Fibroblast of lung (primary cell): ENCODE measurements around the gene BTBD9.

Experiments
- EZH2 ChIP-seq: IDR thresholded peaks from 2 replicates; pipeline ENCODE4 v1.5.1; 2012; ENCODE audit warnings: low read length, control low read depth, mild to moderate bottlenecking; ENCODE audit errors: missing control alignments
- TF ChIP-seq, protein P1 (sequence below), 2 donors: IDR thresholded peaks in 1 of 2; conservative IDR thresholded peaks in 1 of 2; 1 replicate in 1 of 2; 2 replicates in 1 of 2; pipeline ENCODE4 v1.5.1; 2011 to 2012; ENCODE audit warnings: low read length in 2 of 2, control low read depth in 1 of 2, inconsistent platforms in 1 of 2, low read depth in 1 of 2, mild to moderate bottlenecking in 1 of 2

DNA sequence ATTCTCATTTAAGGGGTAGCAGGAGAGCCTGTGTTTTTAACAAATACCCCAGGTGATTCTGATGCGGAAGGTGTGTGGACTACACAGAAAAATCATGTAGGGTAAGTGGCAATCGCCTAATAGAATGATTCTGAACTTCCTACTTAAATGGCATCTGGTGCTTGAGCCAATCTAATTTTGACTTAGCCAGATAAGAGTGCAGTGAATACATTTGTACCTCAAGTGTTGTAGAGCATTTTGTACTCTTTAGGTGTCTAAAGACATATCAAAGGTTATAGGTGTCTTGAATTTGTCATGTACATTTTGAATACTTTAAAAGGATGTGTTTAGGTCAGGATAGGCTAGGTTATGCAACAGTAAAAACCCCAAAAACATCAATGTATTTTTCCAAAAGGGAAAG is 10.0 kb upstream of the BTBD9 start:
- TF ChIP-seq, protein P1, sequence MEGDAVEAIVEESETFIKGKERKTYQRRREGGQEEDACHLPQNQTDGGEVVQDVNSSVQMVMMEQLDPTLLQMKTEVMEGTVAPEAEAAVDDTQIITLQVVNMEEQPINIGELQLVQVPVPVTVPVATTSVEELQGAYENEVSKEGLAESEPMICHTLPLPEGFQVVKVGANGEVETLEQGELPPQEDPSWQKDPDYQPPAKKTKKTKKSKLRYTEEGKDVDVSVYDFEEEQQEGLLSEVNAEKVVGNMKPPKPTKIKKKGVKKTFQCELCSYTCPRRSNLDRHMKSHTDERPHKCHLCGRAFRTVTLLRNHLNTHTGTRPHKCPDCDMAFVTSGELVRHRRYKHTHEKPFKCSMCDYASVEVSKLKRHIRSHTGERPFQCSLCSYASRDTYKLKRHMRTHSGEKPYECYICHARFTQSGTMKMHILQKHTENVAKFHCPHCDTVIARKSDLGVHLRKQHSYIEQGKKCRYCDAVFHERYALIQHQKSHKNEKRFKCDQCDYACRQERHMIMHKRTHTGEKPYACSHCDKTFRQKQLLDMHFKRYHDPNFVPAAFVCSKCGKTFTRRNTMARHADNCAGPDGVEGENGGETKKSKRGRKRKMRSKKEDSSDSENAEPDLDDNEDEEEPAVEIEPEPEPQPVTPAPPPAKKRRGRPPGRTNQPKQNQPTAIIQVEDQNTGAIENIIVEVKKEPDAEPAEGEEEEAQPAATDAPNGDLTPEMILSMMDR (conservative IDR thresholded peaks at IDR 0.05 in 1 of 2, IDR thresholded peaks at IDR 0.05 in 1 of 2; ENCODE audit: low read depth in 1 of 2, low read length in 2 of 2): no peak
- TF ChIP-seq EZH2: no peak
